Measurements from ENCODE around the gene MRO.

DNA sequence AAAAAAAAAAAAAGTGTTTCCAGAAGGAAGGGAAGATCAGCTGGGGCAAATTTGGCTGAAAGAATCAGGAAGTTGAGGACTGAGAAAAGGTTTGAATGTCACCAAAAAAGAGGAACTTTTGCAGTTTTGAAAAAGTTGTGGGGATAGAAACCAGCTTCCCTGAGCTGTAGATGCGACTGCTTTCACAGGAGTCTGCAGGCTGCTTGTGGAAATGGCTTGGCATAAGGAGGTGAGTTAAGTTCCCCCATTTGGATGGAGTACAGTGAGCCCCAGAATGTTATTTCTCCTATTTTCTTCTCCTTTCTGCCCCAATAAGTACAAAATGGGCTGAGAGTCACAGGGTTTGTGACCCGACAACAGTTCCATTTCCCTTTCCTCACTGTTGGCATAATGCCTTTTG lies 42.6 kb upstream of the MRO start:
- no peak for TF ChIP-seq POLR2A (IDR thresholded peaks at IDR 0.05)
- TF ChIP-seq, protein P1, sequence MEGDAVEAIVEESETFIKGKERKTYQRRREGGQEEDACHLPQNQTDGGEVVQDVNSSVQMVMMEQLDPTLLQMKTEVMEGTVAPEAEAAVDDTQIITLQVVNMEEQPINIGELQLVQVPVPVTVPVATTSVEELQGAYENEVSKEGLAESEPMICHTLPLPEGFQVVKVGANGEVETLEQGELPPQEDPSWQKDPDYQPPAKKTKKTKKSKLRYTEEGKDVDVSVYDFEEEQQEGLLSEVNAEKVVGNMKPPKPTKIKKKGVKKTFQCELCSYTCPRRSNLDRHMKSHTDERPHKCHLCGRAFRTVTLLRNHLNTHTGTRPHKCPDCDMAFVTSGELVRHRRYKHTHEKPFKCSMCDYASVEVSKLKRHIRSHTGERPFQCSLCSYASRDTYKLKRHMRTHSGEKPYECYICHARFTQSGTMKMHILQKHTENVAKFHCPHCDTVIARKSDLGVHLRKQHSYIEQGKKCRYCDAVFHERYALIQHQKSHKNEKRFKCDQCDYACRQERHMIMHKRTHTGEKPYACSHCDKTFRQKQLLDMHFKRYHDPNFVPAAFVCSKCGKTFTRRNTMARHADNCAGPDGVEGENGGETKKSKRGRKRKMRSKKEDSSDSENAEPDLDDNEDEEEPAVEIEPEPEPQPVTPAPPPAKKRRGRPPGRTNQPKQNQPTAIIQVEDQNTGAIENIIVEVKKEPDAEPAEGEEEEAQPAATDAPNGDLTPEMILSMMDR (IDR thresholded peaks at IDR 0.05), result no peak
